ENCODE measurements around the gene RPS25.

- TF ChIP-seq POLR2AphosphoS5 (IDR thresholded peaks at IDR 0.05) = no peak
- TF ChIP-seq CTCF (IDR thresholded peaks at IDR 0.05) = no peak
- TF ChIP-seq POLR2A (IDR thresholded peaks at IDR 0.05) = no peak
- TF ChIP-seq EP300 (IDR thresholded peaks at IDR 0.05; ENCODE audit: low read depth) = no peak
These were observed 10.9 kb upstream of the RPS25 start for GRCh38 chr11:119029069-119029339.
